HCT116 (cell line): ENCODE data around the gene GNAT2. TPM values are rescaled to one million over a fixed set of nuclear protein-coding genes. Genes with fewer than 3 reads are reported as not detected.

Experiments used
- ATAC-seq: fragments of 200-7000 bp; cut with Tn5 transposase; 2 replicates; pipeline ENCODE4 v1.9.1; 2020; ENCODE audit warnings: mild to moderate bottlenecking, moderate library complexity
- BruUV-seq: library from RNA; stranded (reverse); fragments of 400-500 nt; replicated peaks from 2 replicates; lab custom pipeline; 2021; lab: Mats Ljungman, UMichigan
- CTCF ChIA-PET: fragments of 300-600 bp; sonication (Branson Sonifier 250); formaldehyde crosslinking; loops from one replicate; lab custom pipeline; 2021; ENCODE audit warnings: antibody characterized with exemption; lab: Charles Lee
- POLR2A ChIA-PET: fragments of 300-600, 350-600 bp; sonication (Branson Sonifier 250); formaldehyde crosslinking; loops from one replicate; lab custom pipeline; 2021; ENCODE audit warnings: antibody characterized with exemption; lab: Charles Lee
- RAD21 ChIA-PET, 2 experiments: fragments of 300-600 bp; sonication (Branson Sonifier 250); formaldehyde crosslinking; loops; one replicate each; lab custom pipeline; 2023; ENCODE audit warnings: low total read pairs in 2 of 2; ENCODE audit not compliant: uncharacterized antibody in 2 of 2, unreplicated experiment in 2 of 2, low non-redundant PET in 1 of 2; lab: Charles Lee
- DNase-seq: peaks from one replicate; pipeline ENCODE4 v3.0.0-alpha.2; 2010; ENCODE audit warnings: low read depth, low spot score
- H2AFZ ChIP-seq: fragments of 200-600 bp; shearing (Covaris generic), sonication (generic); 2 replicates; pipeline ENCODE4 v1.6.1; 2017; ENCODE audit warnings: low read depth, mixed run types, mixed read lengths, antibody characterized with exemption, low read length; ENCODE audit not compliant: poor library complexity, severe bottlenecking
- H3K27ac ChIP-seq: 2 replicates; pipeline ENCODE4 v1.5.1; 2012; ENCODE audit warnings: low read depth, low read length
- H3K27me3 ChIP-seq: fragments of 200-600 bp; sonication (generic); 2 replicates; pipeline ENCODE4 v1.6.1; 2016; ENCODE audit warnings: mixed run types, low read length, mixed read lengths; ENCODE audit not compliant: insufficient read depth
- H3K36me3 ChIP-seq, 2 experiments: fragments of 200-500 bp in 1 of 2; fragments of 200-600 bp in 1 of 2; sonication (Bioruptor generic) in 1 of 2; sonication (generic) in 1 of 2; 2 replicates each; pipeline versions ENCODE4 v1.5.1 to v1.6.1; 2014 to 2016; ENCODE audit warnings: low read length in 2 of 2, inconsistent platforms in 1 of 2, mixed read lengths in 1 of 2, mixed run types in 1 of 2; ENCODE audit not compliant: insufficient read depth in 2 of 2, control insufficient read depth in 1 of 2
- H3K4me1 ChIP-seq, 2 experiments: fragments of 200-600 bp in 1 of 2; sonication (generic) in 1 of 2; 2 replicates each; pipeline versions ENCODE4 v1.5.1 to v1.6.1; 2012 to 2017; ENCODE audit warnings: low read length in 2 of 2, inconsistent platforms in 1 of 2, mild to moderate bottlenecking in 1 of 2, mixed read lengths in 1 of 2, mixed run types in 1 of 2, moderate library complexity in 1 of 2; ENCODE audit not compliant: insufficient read depth in 2 of 2, control insufficient read depth in 1 of 2
- H3K4me2 ChIP-seq: fragments of 200-600 bp; sonication (generic); 2 replicates; pipeline ENCODE4 v1.6.1; 2017; ENCODE audit warnings: mixed run types, low read length, mixed read lengths
- H3K4me3 ChIP-seq, 2 experiments: fragments of 200-600 bp in 1 of 2; sonication (generic) in 1 of 2; replicated peaks in 1 of 2; 2 replicates each; pipeline ENCODE4 v1.5.1; 2011 to 2016; ENCODE audit warnings: low read length in 2 of 2, control low read depth in 1 of 2, low read depth in 1 of 2, mild to moderate bottlenecking in 1 of 2, mixed read lengths in 1 of 2, mixed run types in 1 of 2
- H3K79me2 ChIP-seq: fragments of 200-600 bp; sonication (generic); 2 replicates; pipeline ENCODE4 v1.6.1; 2017; ENCODE audit warnings: mild to moderate bottlenecking, mixed run types, low read length, moderate library complexity, mixed read lengths; ENCODE audit not compliant: insufficient read depth
- H3K9ac ChIP-seq: fragments of 200-600 bp; sonication (generic); 2 replicates; pipeline ENCODE4 v1.6.1; 2016; ENCODE audit warnings: low read length, mixed read lengths
- H3K9me2 ChIP-seq: fragments of 200-600 bp; sonication (generic), shearing (Covaris generic); 2 replicates; pipeline ENCODE4 v1.6.1; 2017; ENCODE audit warnings: mixed run types, mild to moderate bottlenecking, moderate library complexity; ENCODE audit not compliant: insufficient read depth
- H3K9me3 ChIP-seq, 2 experiments: fragments of 200-500 bp in 1 of 2; fragments of 200-600 bp in 1 of 2; sonication (Bioruptor generic) in 1 of 2; sonication (generic) in 1 of 2; 2 replicates each; pipeline ENCODE4 v1.6.1; 2014 to 2017; ENCODE audit warnings: low read length in 2 of 2, mixed read lengths in 2 of 2, inconsistent platforms in 1 of 2, low read depth in 1 of 2, mild to moderate bottlenecking in 1 of 2, mixed run types in 1 of 2, moderate library complexity in 1 of 2; ENCODE audit not compliant: control insufficient read depth in 1 of 2, insufficient read depth in 1 of 2
- H4K20me1 ChIP-seq: fragments of 200-600 bp; sonication (generic), shearing (Covaris generic); 2 replicates; pipeline ENCODE4 v1.6.1; 2017; ENCODE audit warnings: mixed run types, mild to moderate bottlenecking, moderate library complexity; ENCODE audit not compliant: insufficient read depth
- ATF3 ChIP-seq: IDR thresholded peaks from 2 replicates; pipeline ENCODE4 v1.6.1; 2012
- CBX3 ChIP-seq: IDR thresholded peaks from 2 replicates; pipeline ENCODE4 v1.6.1; 2012; ENCODE audit warnings: low read depth
- CEBPB ChIP-seq: IDR thresholded peaks from 2 replicates; pipeline ENCODE4 v1.6.1; 2012; ENCODE audit warnings: low read depth
- CTCF ChIP-seq, 3 experiments: fragments of 200-600 bp in 1 of 3; sonication (generic) in 1 of 3; IDR thresholded peaks in 2 of 3; conservative IDR thresholded peaks in 1 of 3; 2 replicates each; pipeline ENCODE4 v1.5.1; 2012 to 2017; ENCODE audit warnings: low read depth in 2 of 3, low read length in 2 of 3, antibody characterized with exemption in 1 of 3, borderline replicate concordance in 1 of 3, control low read depth in 1 of 3, mild to moderate bottlenecking in 1 of 3, mixed read lengths in 1 of 3, mixed run types in 1 of 3, moderate library complexity in 1 of 3; ENCODE audit not compliant: insufficient read depth in 1 of 3
- ELF1 ChIP-seq: IDR thresholded peaks from 2 replicates; pipeline ENCODE4 v1.6.1; 2012; ENCODE audit warnings: low read depth, borderline replicate concordance
- EZH2 ChIP-seq: fragments of 200-600 bp; sonication (generic); IDR thresholded peaks from 2 replicates; pipeline ENCODE4 v1.6.1; 2017; ENCODE audit warnings: antibody characterized with exemption, mixed run types
- EZH2phosphoT487 ChIP-seq: fragments of 200-600 bp; IDR thresholded peaks from 2 replicates; pipeline ENCODE4 v1.6.1; 2018; ENCODE audit warnings: antibody characterized with exemption, borderline replicate concordance
- JUND ChIP-seq: IDR thresholded peaks from 2 replicates; pipeline ENCODE4 v1.6.1; 2012
- MAX ChIP-seq: IDR thresholded peaks from 2 replicates; pipeline ENCODE4 v1.6.1; 2012
- POLR2A ChIP-seq: IDR thresholded peaks from 2 replicates; pipeline ENCODE4 v1.7.0; 2011; ENCODE audit warnings: borderline replicate concordance; ENCODE audit not compliant: insufficient read depth, insufficient read length; ENCODE audit errors: extremely low read depth
- POLR2AphosphoS5 ChIP-seq: IDR thresholded peaks from 2 replicates; pipeline ENCODE4 v1.6.1; 2011; ENCODE audit warnings: mild to moderate bottlenecking, low read depth, low read length, moderate library complexity
- RAD21 ChIP-seq: IDR thresholded peaks from 2 replicates; pipeline ENCODE4 v1.6.1; 2012; ENCODE audit warnings: low read depth, mild to moderate bottlenecking
- SIN3A ChIP-seq: IDR thresholded peaks from 2 replicates; pipeline ENCODE4 v1.6.1; 2012; ENCODE audit warnings: low read depth
- SP1 ChIP-seq: IDR thresholded peaks from 2 replicates; pipeline ENCODE4 v1.6.1; 2012; ENCODE audit warnings: low read depth
- SRF ChIP-seq: IDR thresholded peaks from 2 replicates; pipeline ENCODE4 v1.6.1; 2012; ENCODE audit warnings: low read depth
- TCF7L2 ChIP-seq: IDR thresholded peaks from 2 replicates; pipeline ENCODE4 v1.7.0; 2011; ENCODE audit warnings: borderline replicate concordance, inconsistent platforms; ENCODE audit not compliant: insufficient read depth, insufficient read length; ENCODE audit errors: extremely low read depth
- YY1 ChIP-seq: IDR thresholded peaks from 2 replicates; pipeline ENCODE4 v1.6.1; 2011; ENCODE audit warnings: low read length, low read depth, moderate library complexity, mild to moderate bottlenecking; ENCODE audit not compliant: insufficient replicate concordance; ENCODE audit errors: extremely low read depth
- ZNF274 ChIP-seq: fragments of 200-500 bp; sonication (Bioruptor generic); IDR thresholded peaks from 2 replicates; pipeline ENCODE4 v1.6.1; 2014; ENCODE audit warnings: mild to moderate bottlenecking, low read depth, low read length, inconsistent platforms
- intact Hi-C: fragments of 100-400 bp; cut with micrococcal nuclease; formaldehyde crosslinking; loops from 2 replicates; pipeline ENCODE4 v1.10.0; 2022
- total RNA-seq: library from RNA; stranded (reverse); gene quantifications from one replicate; pipeline ENCODE4 v1.2.1, GENCODE V29; 2021; ENCODE audit not compliant: unreplicated experiment

GNAT2 gene
- total RNA-seq, 1 experiment from 2014 or later, result 0.76 TPM

GRCh38 chr1:109595531-109595930 lies 23.9 kb downstream of the GNAT2 start:
- Histone ChIP-seq H4K20me1 (no peaks in the 10 kb centered on the region), H3K4me3 (no peak overlapping the region), H3K36me3 (peaks cover 10 to 17% of the 10 kb centered on the region in 2 experiments; a peak in 3 of 4 replicates), H3K27ac (no peak overlapping the region), H3K4me2 (no peak overlapping the region), H3K9me2 (no peaks in the 10 kb centered on the region), H3K9me3 (no peaks in the 10 kb centered on the region), H3K4me1 (no peaks in the 10 kb centered on the region), H3K27me3 (no peaks in the 10 kb centered on the region), H3K79me2 (no peaks in the 10 kb centered on the region), H2AFZ (no peak overlapping the region), H3K9ac (no peak overlapping the region)
- intact Hi-C loops, result no loop called here
- no TSS peak for BruUV-seq
- TF ChIP-seq CTCF (IDR thresholded peaks at IDR 0.05 in 2 of 3, conservative IDR thresholded peaks at IDR 0.05 in 1 of 3; ENCODE audit: borderline replicate concordance in 1 of 3, insufficient read depth in 1 of 3, low read depth in 2 of 3, low read length in 2 of 3), result no peak
- TF ChIP-seq ZNF274, result no peak
- no peak for TF ChIP-seq EZH2
- TF ChIP-seq YY1, result no peak
- TF ChIP-seq TCF7L2, result no peak
- TF ChIP-seq EZH2phosphoT487, result no peak
- TF ChIP-seq SP1, result no peak
- TF ChIP-seq SRF, result no peak
- DNase-seq (no peak), ATAC-seq (no peak)
- POLR2A ChIA-PET, result no interaction called here
- RAD21 ChIA-PET, result no interaction called here
- CTCF ChIA-PET, result no interaction called here

- ChIA-PET CTCF (no interaction called here), POLR2A (no interaction called here), RAD21 (no interaction called here)
- intact Hi-C loops, result no loop called here
- TF ChIP-seq POLR2A (no peak), CBX3 (no peak), ELF1 (no peak), POLR2AphosphoS5 (no peak), CTCF (IDR thresholded peaks at IDR 0.05 in 2 of 3, conservative IDR thresholded peaks at IDR 0.05 in 1 of 3; ENCODE audit: borderline replicate concordance in 1 of 3, insufficient read depth in 1 of 3, low read depth in 2 of 3, low read length in 2 of 3) (no peak), RAD21 (no peak), SP1 (no peak), MAX (no peak), CEBPB (no peak), SRF (no peak), SIN3A (no peak), EZH2 (no peak), ATF3 (no peak), JUND (no peak), EZH2phosphoT487 (no peak)
- H3K9me3 ChIP-seq, result no peaks in the 10 kb centered on the region
- no peaks in the 10 kb centered on the region for H3K4me1 ChIP-seq
- no peaks in the 10 kb centered on the region for H3K27me3 ChIP-seq
- H3K36me3 ChIP-seq, result peaks cover 17 to 20% of the 10 kb centered on the region in 2 experiments; a peak in 3 of 4 replicates
- H3K27ac ChIP-seq, result no peak overlapping the region
- H3K9ac ChIP-seq, result no peak overlapping the region
- H3K9me2 ChIP-seq, result no peaks in the 10 kb centered on the region
- ATAC-seq (no peak), DNase-seq (no peak)
- H4K20me1 ChIP-seq, result no peaks in the 10 kb centered on the region
- H3K4me3 ChIP-seq, result no peak overlapping the region
- H2AFZ ChIP-seq, result no peak overlapping the region
- no peaks in the 10 kb centered on the region for H3K79me2 ChIP-seq
- no peak overlapping the region for H3K4me2 ChIP-seq
- BruUV-seq, result TSS peak; percentile 19
Measured at GRCh38 chr1:109592916-109593315, 26.5 kb downstream of the GNAT2 start.
